GM11168 (cell line): ENCODE measurements around the gene PRDM8.

ENCODE experiments used
- in situ Hi-C: fragments of 300-500 bp; cut with MboI; formaldehyde crosslinking; loops from one replicate; pipeline ENCODE4 v1.12.0; 2022; ENCODE audit warnings: low sequenced_read_pairs; ENCODE audit not compliant: unreplicated experiment

Gene PRDM8

DNA sequence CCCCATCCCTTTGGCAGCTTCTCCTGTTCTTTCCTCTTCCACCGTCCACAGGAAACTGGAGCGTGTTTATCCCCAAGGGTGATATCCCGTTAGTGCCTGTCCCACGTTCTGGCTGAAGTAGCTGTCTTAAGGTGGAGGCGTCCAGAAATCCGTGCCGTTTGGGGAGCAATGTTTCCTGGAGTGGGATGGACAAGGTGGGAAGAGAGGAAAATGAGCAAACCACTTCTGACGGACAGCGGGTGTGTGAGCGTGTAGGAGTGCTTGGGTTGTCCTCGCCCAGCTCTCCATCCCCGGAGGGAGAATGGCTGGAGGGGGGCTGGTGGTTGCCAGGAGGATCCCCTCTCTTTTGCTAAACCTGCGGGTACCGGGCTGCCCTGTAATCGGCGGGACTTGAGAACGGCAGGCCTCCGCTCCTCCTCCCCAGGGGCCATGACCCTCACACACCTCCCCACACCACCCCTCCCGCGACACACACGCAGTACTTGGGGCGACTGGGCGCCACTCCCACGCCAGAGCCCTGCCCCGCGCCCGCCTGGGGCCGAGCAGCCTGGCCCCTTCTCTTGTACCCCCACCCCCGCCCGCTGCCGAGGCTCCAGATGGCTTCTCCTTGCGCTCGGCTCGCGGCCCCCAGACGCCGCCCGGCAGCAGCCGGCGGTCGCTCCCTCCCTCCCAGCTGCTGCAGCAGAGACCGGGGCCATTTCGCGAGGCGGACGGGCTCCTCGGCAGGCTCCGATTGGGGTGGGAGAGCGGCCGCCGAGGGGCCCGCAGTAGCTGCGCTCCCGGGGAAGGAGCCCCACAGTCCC is 13.9 kb upstream of the PRDM8 start:
- in situ Hi-C loops, result no loop called here

DNA sequence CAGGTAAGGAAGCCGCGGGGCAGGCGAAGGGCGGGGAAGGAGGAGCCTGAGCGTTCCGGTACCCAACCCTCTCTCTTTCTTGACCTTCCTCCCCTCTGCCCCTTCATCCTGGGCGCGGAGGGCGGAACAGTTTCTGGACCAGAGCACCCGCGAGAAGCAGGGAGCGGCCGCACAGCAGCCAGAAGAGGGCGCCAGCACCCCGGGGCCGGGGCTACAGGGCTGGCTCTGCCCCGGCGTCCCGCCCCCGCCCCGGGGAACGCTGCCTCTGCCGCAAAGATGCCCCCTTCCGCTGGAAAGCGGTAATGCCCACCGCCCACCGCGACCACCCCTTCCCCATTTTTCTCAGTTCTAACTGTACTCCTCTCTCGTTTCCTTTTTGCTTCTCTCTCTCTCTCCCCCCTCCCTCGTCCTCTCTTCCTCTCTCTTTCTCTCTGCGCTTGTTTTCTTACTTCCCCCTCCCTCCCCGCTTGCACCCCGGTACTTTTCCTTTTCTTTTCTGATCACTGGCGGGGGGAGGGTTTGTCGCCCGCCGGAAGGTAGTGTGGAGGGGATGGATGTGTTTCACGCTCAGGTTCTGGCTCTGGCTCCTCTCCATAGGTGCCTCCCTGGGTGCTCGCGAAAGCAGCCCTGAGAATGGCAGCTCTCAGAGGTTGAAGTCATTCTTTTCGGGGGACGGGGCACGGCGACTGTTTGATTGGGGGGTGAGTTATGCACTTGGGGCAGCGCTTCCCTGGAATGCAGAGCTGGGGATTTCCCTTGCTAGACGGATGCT is 13.1 kb upstream of the PRDM8 start:
- in situ Hi-C loops, result no loop called here

DNA sequence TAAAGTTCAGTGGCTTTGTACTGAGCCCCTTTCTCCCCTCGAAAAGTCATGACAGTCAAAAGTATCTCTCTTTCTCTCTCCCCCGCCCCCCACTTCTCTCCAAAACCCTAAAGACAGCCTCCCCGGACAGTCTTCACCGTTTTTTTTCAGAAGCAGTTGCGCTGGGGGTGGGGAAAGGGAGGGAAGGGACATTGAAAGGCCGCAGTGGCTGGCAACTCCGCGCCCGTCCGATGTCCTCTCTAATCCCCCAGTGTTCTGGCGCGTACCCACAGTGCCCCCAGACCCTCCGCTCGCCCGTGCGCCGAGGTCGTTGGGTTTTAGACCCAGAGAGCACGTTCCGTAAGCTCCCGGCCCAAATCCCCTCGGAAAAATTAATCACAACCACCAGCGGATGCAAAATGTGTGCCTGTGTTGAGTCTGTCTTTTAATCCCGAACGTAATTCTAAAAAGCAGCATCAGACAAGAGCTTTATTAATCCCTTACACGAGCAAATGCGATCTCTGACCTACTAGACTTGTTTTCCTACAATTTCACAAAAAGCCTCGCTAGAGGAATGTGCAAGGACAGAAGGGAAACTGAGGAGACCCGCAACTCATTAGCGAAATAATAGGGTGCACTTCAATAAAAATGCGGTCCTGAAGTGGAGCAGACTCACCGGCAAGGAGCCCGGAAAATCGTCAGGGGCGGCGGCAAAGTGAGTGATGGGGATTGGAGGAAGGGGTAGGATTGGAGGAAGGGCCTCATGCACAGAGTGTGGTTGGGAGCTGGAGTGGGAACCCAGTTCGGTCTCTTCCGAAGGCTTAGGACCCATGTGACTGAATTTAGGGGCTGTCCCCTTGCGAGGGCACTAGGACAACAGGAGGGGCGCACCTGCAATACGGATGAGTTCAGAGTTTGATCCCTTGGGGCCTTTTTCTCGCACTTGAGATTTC is 12.2 kb upstream of the PRDM8 start:
- in situ Hi-C loops, result no loop called here

DNA sequence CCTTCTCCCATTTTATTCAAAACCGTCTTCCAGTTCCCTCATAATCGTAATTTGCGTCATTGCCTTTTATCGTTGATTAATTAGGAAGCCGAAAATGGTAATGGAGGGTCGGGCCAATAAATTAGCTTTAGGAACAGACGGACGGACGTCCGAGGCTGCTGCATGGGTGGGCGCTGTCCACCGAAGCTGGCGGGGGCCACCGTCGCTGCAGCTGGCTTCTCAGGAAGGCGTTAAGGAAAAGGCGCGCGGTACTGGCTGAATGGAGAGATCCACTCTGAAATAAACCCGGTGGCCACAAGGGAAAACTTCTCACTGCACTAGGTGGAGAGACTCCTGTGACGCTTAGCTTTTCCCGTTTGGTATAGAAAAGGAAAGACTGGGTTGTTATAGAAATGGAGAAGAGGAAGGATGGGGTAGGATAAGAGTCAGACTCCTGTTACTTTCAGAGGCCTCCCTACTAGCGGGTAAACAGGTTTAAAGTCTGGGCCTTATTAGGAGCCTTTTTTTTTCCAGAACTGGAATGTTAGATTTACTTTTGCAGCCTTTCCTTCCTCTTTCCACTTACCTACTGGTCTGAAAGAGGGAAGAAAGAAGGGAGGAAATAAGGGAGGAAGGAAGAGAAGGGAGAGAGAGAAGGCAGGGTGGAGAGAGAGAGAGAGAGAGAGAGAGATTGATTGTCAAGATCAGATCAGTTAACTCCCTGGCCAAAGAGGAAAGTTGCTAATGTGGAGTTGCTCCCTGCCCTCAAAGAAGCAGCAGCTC is 11.3 kb upstream of the PRDM8 start:
- in situ Hi-C loops, result no loop called here

DNA sequence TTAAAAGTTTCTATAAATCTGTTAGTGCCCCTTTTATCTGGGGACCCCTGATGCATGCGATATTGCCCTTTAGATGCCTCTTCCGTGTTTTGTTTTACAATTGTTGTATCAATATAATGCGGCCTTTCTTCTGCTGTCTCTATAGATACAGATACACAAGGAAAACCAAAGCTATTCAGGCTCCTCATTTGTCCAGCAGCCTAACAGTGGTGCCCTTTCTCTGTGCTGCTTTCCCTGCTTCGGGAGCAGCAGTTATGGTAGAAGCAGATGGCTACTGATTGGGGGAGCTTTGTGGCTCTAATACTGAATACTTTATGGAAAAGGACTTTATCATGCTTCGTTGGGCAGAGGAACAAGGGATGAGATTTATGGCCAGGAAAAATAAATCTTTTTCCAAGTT is 10.6 kb upstream of the PRDM8 start:
- in situ Hi-C loops, result no loop called here

DNA sequence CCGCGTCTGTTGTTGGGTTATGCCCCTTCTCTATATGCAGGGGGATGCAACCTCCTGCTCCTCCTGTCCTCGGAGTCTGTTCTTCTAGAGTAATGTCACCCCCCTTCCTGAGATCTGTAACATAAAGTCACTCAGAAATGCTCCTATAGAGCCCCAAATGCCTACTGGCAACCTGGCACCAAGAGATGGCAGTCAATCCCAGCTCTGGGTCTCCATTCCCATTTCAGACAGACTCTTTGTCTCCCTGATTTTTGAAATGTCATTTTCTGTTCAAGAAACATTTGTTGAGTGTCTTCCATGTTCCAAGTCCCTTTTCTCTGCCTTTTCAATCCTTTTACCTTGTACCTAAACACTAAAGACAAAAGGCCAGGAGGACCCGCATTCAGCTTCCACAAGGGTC is 9.6 kb upstream of the PRDM8 start:
- in situ Hi-C loops, result no loop called here

DNA sequence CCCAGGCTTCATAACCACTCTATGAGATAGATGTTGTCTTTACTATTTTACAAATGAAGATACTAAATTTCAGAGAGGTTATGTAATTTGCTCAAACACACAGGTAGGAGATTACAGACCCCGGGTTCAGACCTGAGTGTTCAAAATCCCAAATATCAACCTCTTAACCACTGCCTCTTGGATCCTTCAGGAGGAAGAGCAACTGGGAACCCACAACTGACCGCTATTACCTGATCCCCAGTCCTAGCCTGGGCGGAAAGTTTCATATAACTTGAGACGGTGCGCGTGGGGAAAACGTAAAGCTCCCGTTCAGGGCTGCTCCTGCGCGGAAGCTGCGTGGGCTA is 8.9 kb upstream of the PRDM8 start:
- in situ Hi-C loops, result no loop called here

DNA sequence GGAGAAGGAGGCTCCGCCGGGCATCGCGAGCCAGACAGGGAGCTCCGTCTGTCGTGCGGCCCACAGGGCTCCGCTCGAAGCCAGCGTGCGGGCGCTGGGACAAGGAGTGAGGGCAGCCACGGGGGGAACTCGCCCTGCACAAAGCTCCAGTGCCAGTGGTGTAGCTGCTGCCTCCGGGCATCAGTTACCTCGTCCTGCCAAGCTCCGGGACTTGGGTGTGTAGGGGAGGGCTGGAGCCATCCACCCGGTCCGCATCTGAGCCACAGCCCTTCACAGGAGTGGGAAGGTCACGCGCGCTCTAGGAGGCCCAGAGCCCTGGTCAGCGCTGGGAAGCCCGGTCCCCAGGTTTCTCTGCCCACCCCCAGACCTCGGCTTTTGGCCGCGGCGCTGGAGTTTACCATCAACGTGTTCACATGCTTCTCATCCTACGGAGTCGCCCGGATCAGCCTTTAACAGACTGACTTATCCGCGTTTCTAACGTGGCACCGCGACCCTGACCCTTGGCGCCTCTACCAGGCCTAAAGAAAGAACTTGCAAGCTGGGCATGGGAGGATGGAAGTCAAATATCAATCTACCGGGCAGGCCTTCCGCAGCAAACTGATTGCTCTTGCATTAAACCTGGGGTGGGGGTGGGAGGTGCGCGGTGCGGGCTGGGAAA is 8.4 kb upstream of the PRDM8 start:
- in situ Hi-C loops, result no loop called here

DNA sequence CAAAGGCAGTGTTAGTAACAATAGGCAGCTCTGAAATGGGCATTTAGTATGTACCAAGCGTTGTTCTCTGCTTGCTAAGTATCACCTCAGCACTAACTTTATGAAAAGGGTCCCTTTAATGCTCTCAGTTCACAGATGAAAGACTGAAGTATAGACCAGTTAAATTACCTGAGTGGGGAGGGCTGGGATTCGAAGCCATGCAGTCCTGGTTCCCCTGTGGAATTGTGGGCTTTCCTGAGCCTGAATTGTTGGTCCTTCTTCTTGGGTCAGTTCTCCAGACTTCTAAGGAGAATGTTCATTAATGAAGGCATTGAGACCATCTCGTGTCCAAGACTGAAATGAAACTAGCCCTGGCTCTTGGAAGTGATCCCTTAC is 7.7 kb upstream of the PRDM8 start:
- in situ Hi-C loops, result no loop called here

DNA sequence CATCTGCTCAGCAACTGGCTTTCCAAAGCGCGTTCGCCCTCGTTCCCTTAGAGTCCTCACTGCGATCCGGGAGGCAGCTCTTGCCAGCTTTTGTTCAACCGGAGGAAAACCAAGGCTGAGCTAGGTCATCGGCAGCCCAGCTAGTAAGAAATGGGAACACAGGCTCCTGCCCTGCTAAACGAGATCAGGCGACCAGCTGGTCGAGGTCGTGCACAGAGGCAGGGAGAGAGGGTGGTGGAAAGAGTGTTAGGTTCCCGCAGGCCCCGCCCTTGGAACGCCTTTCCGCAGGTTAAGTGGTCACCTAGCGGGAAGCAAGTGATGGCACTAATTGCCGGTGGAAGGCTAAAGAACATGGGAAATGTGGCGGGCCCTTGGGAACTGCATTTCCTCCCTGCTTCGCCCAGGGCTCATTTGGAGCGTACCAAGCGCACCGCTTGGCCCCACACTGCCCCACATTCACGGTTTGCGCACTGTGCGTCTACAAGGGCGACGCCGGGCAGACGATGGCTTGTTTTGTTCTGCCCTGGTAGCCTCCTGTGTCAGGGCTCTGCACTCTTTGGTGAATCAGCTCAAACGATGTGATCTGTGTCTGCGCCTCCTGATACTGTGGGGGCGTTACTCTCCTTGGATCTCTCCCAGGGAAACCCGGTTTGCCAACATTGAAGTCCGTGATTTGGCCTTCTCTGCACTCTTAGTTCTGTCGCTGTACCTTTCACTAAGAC is 7.2 kb upstream of the PRDM8 start:
- in situ Hi-C loops, result no loop called here

DNA sequence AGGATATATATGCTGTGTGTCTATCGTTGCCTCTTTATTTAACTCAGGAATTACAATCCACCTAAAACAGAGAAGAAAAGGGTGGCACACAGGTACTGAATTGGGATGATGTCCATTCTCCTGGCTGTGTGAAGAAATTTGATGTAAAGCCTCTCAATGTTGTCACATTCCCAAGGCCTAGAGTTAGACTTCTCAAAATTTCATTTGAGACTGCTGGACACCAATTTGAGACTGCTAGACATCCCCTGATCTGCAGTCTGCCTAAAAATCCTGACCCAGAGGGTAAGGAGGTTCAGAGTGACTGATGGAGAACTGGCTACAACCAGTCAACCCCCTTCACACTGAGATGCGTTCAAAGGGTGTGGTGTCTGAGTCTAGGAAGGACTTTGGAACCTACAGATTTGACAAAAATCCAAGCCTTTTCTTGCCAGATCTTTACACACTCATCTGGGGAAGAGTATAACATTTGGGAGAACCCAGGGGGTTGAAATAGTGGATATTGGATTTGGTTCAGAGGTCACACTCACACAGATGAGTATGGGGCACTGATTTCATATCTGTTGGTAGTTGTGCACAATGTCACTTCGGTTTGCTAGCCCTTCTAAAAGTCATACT is 4.9 kb upstream of the PRDM8 start:
- in situ Hi-C loops, result no loop called here

DNA sequence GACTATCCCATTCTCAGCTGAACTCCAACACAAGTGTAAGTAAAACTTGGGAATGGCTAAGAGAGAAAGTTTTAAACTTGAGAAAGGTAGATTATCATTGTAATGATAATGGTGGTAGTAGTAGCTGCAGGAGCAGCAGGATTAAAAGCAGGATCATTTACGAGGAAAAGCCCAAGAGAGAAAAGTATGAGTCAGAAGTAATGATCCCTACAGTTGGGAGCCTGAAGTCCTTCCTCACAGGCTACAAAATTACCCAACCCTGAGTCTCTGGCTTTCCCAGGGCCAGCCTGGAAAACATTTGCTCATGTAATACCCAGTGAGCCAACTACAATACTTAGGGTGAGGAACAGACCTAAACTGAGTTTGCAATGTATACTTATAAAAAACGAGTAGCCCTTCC is 4.4 kb upstream of the PRDM8 start:
- in situ Hi-C loops, result no loop called here

DNA sequence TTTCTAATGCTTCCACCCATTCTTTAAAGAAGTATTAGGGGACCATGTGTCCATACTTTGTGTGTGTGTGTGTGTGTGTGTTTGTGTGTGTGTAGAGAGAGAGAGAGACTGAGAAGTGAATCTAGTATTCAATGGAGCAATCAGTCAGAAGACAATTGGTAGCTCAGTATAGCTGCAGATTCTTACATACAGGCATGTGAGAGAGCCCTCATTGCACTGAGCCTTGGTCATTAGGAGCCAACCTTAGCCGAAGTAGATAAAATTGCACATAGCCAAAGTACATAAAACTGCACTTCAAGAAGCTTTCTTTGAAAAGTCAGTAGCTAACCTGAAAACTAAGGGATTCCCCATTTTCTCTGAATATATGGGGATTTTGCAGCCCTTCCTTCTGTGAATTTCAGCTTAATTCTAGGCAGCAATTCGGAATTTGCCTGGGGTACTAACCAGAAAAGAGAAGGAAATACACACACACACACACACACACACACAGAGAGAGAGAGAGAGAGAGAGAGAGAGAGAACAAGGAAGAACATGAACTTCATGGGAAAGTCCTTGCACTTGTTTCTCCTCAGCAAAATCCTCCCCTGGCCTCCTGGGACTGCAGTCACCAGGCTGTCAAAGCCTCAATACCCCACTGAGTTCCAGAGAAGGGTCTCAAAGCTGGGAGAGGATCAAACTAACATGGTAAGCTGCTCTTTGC is 1.7 kb upstream of the PRDM8 start:
- in situ Hi-C loops, result no loop called here

DNA sequence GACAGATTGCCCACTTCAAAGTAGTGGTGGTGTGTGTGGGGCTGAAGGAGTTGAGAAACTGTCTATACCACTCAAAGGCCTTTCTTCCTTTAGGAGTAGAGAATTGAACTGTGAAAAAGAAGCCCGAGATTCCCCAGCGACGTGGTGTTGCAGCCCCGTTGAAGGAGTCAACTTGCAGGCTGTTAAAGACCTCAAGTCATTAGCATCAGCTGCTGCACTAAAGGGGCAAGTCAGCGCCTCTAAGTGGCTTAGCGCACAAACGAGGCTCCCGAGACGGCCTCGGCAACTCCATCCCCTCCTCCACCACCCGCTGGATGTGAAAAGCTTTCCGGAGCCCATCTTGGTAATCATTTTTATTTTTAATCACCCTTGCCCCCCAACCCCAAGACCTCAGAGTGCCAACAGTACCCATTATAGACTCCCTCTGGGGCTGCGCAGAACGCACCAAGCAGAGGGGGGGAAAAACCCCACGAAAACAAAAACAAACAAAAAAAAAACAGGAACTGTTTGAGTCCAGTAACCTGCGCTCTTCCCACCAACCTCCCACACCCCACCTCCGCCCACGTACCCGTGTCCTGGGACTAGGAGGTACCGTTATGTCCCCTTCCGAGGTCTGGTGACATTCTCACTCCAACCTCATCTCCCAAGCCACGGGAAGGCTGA is 913 bp upstream of the PRDM8 start:
- in situ Hi-C loops, result no loop called here

DNA sequence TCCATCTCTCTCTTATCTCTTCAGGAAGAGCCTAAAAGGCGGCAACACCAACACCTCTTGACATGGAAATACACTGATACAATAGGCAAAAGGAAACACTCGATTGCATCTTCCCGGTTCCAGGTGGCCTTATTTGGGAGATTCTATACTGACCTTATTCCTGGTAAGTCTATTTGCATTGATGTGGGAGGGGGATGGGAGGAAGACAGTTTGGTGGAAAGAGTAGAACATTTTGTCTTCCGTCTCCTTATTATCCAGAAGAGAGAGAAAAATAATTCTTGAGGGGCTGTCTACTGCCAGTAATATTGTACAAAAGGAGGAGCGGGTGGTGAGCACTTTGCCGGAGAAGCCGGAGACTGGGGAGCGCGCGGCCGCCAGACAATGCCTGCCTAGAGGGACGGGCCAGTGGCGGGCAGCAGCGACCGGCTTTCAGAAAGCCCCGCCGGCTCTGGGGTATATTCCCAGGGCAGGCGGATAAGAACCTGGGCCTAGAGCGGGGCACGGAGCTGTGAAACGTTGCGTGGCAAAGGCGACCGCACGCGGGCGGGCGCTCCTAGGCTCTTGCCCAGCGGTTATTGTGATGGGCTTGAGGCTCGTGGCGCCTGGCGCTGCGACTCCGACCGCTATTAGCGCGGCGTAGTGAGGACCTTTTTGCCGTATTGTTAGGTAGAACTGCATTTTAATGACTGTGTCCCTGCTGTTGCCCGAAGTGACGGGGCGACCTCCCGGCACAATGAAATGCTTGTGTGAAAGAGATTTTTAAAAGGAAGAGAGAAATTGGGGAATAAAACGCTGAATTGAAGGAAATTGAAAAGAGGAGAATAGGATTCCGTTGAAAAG is 518 bp downstream of the PRDM8 start:
- in situ Hi-C loops, result no loop called here

DNA sequence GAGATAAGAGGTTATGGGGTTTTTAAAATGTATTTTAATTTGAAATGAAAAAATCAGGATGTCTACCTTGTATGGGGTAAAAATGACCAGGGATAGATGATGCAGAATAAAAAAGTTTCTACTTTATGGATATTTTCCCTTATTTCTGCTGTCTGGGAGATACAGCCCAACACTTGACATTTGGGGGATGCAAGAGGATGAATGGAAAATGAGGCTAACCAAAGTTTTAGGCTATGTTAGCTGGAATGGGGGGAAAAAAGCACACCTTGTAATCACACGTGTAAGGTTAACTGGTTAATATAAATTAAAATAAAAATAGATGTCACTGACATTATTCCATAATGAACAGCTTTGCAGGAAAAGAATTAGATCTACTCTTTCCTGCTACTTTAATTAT is 1.1 kb downstream of the PRDM8 start:
- in situ Hi-C loops, result no loop called here
